ENCODE measurements around the gene PAPLN.

DNA sequence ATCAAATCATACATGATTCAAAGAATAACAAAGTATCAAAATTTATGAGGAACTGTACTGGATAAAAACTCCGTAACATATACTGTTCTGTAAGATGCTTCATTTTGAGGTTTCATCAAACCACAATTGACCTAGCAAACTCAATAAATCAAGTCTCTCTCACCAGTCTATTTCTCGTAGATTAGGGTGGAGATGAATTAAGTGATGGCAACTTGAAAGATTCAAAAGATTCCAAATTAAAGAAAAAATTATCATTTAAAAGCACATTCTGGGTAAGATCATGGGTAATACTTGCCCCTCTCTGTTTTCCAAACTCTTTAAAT, 74.4 kb downstream of the PAPLN start:
- TF ChIP-seq YY1 (IDR thresholded peaks at IDR 0.05) (no peak), GABPA (IDR thresholded peaks at IDR 0.05 in 1 of 2, conservative IDR thresholded peaks at IDR 0.05 in 1 of 2) (no peak)
- TF ChIP-seq, protein P1, sequence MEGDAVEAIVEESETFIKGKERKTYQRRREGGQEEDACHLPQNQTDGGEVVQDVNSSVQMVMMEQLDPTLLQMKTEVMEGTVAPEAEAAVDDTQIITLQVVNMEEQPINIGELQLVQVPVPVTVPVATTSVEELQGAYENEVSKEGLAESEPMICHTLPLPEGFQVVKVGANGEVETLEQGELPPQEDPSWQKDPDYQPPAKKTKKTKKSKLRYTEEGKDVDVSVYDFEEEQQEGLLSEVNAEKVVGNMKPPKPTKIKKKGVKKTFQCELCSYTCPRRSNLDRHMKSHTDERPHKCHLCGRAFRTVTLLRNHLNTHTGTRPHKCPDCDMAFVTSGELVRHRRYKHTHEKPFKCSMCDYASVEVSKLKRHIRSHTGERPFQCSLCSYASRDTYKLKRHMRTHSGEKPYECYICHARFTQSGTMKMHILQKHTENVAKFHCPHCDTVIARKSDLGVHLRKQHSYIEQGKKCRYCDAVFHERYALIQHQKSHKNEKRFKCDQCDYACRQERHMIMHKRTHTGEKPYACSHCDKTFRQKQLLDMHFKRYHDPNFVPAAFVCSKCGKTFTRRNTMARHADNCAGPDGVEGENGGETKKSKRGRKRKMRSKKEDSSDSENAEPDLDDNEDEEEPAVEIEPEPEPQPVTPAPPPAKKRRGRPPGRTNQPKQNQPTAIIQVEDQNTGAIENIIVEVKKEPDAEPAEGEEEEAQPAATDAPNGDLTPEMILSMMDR (IDR thresholded peaks at IDR 0.05; ENCODE audit: low read depth, low read length, missing input control) = no peak

All from liver (tissue), 3 donors.